OCI-LY7 (cell line): ENCODE results near the gene CLMN. TPM values are rescaled to one million over a fixed set of nuclear protein-coding genes. Genes with fewer than 3 reads are reported as not detected.

Experiments
- BruUV-seq: library from RNA; stranded (reverse); fragments of 400-500 nt; replicated peaks from 2 replicates; lab custom pipeline; 2021; lab: Mats Ljungman, UMichigan
- CTCF ChIA-PET: fragments of 300-600 bp; sonication (Branson Sonifier 250); formaldehyde crosslinking; loops from one replicate; lab custom pipeline; 2022; ENCODE audit warnings: antibody characterized with exemption; ENCODE audit not compliant: unreplicated experiment; lab: Charles Lee
- POLR2A ChIA-PET: fragments of 300-600 bp; sonication (Branson Sonifier 250); formaldehyde crosslinking; loops from one replicate; lab custom pipeline; 2022; ENCODE audit warnings: antibody characterized with exemption; lab: Charles Lee
- DNase-seq: peaks from one replicate; pipeline ENCODE4 v3.0.0-alpha.2; 2015; ENCODE audit warnings: low spot score
- H2AFZ ChIP-seq: fragments of 200-600 bp; sonication (generic), shearing (Covaris generic); 2 replicates; pipeline ENCODE4 v1.6.1; 2014; ENCODE audit warnings: mild to moderate bottlenecking, antibody characterized with exemption, low read length, moderate library complexity
- H3K27ac ChIP-seq: fragments of 200-600 bp; sonication (generic); 2 replicates; pipeline ENCODE4 v1.5.1; 2014; ENCODE audit warnings: mixed run types, low read depth, mild to moderate bottlenecking, moderate library complexity, low read length, inconsistent platforms; ENCODE audit not compliant: poor library complexity, severe bottlenecking
- H3K36me3 ChIP-seq: fragments of 200-600 bp; sonication (generic); 2 replicates; pipeline ENCODE4 v1.6.1; 2014; ENCODE audit warnings: mild to moderate bottlenecking, antibody characterized with exemption, low read length, moderate library complexity, mixed read lengths; ENCODE audit not compliant: insufficient read depth
- H3K4me1 ChIP-seq: fragments of 200-600 bp; sonication (generic); 2 replicates; pipeline ENCODE4 v1.5.1; 2014; ENCODE audit warnings: mild to moderate bottlenecking, low read length; ENCODE audit not compliant: insufficient read depth, poor library complexity, severe bottlenecking
- H3K4me2 ChIP-seq: fragments of 200-600 bp; sonication (generic); 2 replicates; pipeline ENCODE4 v1.6.1; 2014; ENCODE audit warnings: mild to moderate bottlenecking, low read length
- H3K4me3 ChIP-seq: fragments of 200-600 bp; sonication (generic); 2 replicates; pipeline ENCODE4 v1.5.1; 2014; ENCODE audit warnings: mild to moderate bottlenecking, low read depth, low read length; ENCODE audit not compliant: poor library complexity, severe bottlenecking
- H3K79me2 ChIP-seq: fragments of 200-600 bp; sonication (generic); 2 replicates; pipeline ENCODE4 v1.6.1; 2016; ENCODE audit warnings: low read depth, mild to moderate bottlenecking, low read length, moderate library complexity, mixed read lengths; ENCODE audit not compliant: insufficient read depth
- H3K9me2 ChIP-seq: fragments of 200-600 bp; sonication (generic); 2 replicates; pipeline ENCODE4 v1.6.1; 2016; ENCODE audit warnings: mild to moderate bottlenecking, low read length, mixed read lengths; ENCODE audit not compliant: insufficient read depth
- H3K9me3 ChIP-seq: fragments of 200-600 bp; sonication (generic); 2 replicates; pipeline ENCODE4 v1.6.1; 2014; ENCODE audit warnings: mild to moderate bottlenecking, mixed run types, low read length, mixed read lengths
- H4K20me1 ChIP-seq: fragments of 200-600 bp; sonication (generic); 2 replicates; pipeline ENCODE4 v1.6.1; 2014; ENCODE audit warnings: mild to moderate bottlenecking, antibody characterized with exemption, low read length, moderate library complexity, mixed read lengths; ENCODE audit not compliant: insufficient read depth
- CTCF ChIP-seq: fragments of 200-600 bp; sonication (generic); conservative IDR thresholded peaks from 2 replicates; pipeline ENCODE4 v1.5.1; 2014; ENCODE audit warnings: mild to moderate bottlenecking, antibody characterized with exemption, low read length, moderate library complexity, mixed read lengths
- EZH2phosphoT487 ChIP-seq: fragments of 200-600 bp; sonication (generic); IDR thresholded peaks from 2 replicates; pipeline ENCODE4 v1.6.1; 2018; ENCODE audit warnings: low read depth, borderline replicate concordance, mild to moderate bottlenecking, mixed run types, antibody characterized with exemption, low read length, moderate library complexity, mixed read lengths
- intact Hi-C: fragments of 100-400 bp; cut with micrococcal nuclease; formaldehyde crosslinking; loops from one replicate; pipeline ENCODE4 v1.10.0; 2022; ENCODE audit not compliant: unreplicated experiment
- total RNA-seq, 2 experiments: library from RNA; depleted of rRNA in 1 of 2; stranded (reverse); fragments of >200 nt in 1 of 2; shearing (Covaris generic) in 1 of 2; gene quantifications; 2 replicates each; pipeline ENCODE4 v1.2.3, GENCODE V29; 2014 to 2022

The CLMN gene
- total RNA-seq, 2 experiments from 2014 or later: 6.8 to 12.0 TPM

- Histone ChIP-seq H3K9me3 (0 out of 2 replicates have a peak, but pooled peaks cover 3% of the 10 kb centered on the region), H3K4me3 (no peak overlapping the region), H3K4me1 (no peaks in the 10 kb centered on the region), H2AFZ (no peak overlapping the region), H3K79me2 (no peaks in the 10 kb centered on the region), H4K20me1 (no peaks in the 10 kb centered on the region), H3K27ac (no peak overlapping the region), H3K36me3 (no peaks in the 10 kb centered on the region), H3K4me2 (no peak overlapping the region), H3K9me2 (no peaks in the 10 kb centered on the region)
- no peak for DNase-seq
- BruUV-seq: no TSS peak
- ChIA-PET CTCF (no interaction called here), POLR2A (interaction anchor here (0.6 kb wide), 2 partner anchors 185 to 1778 kb away, joined by 3 to 4 read pairs; no protein-coding TSS in a partner anchor)
- TF ChIP-seq CTCF (no peak), EZH2phosphoT487 (no peak)
- intact Hi-C loops: no loop called here
These were observed 18.7 kb upstream of the CLMN start for GRCh38 chr14:95338436-95338835.

GRCh38 chr14:95337041-95337595 lies 17.4 kb upstream of the CLMN start:
- H3K4me2 ChIP-seq: no peak overlapping the region
- DNase-seq: no peak
- ChIA-PET POLR2A (interaction anchor here (1.0 to 2.2 kb wide), 3 partner anchors 9 to 13 kb away, joined by 3 to 5 read pairs (median 5); no protein-coding TSS in a partner anchor), CTCF (no interaction called here)
- no peak overlapping the region for H3K4me3 ChIP-seq
- no peak overlapping the region for H2AFZ ChIP-seq
- no peak overlapping the region for H3K27ac ChIP-seq
- 0 out of 2 replicates have a peak, but pooled peaks cover 3% of the 10 kb centered on the region for H3K9me3 ChIP-seq
- no peaks in the 10 kb centered on the region for H3K36me3 ChIP-seq
- H3K79me2 ChIP-seq: no peaks in the 10 kb centered on the region
- no peaks in the 10 kb centered on the region for H3K4me1 ChIP-seq
- TF ChIP-seq CTCF: no peak
- H4K20me1 ChIP-seq: no peaks in the 10 kb centered on the region
- intact Hi-C loops: no loop called here
- no TSS peak for BruUV-seq
- H3K9me2 ChIP-seq: no peaks in the 10 kb centered on the region

- Histone ChIP-seq H3K4me3 (no peak overlapping the region), H4K20me1 (no peaks in the 10 kb centered on the region), H3K4me1 (no peaks in the 10 kb centered on the region), H3K27ac (no peak overlapping the region), H3K79me2 (no peaks in the 10 kb centered on the region), H3K36me3 (no peaks in the 10 kb centered on the region), H3K4me2 (no peak overlapping the region), H3K9me3 (0 out of 2 replicates have a peak, but pooled peaks cover 3% of the 10 kb centered on the region), H2AFZ (no peak overlapping the region), H3K9me2 (no peaks in the 10 kb centered on the region)
- ChIA-PET POLR2A (interaction anchor here (0.7 to 2.2 kb wide), 4 partner anchors 9 to 133 kb away, joined by 3 to 5 read pairs (median 4); no protein-coding TSS in a partner anchor), CTCF (interaction anchor here (0.6 to 1.1 kb wide), 2 partner anchors 10 to 16 kb away, joined by 3 read pairs; partner anchors contain the start of gene CLMN)
- intact Hi-C loops: no loop called here
- TF ChIP-seq EZH2phosphoT487 (no peak), CTCF (no peak)
- BruUV-seq: no TSS peak
- no peak for DNase-seq
These were observed 16.6 kb upstream of the CLMN start for GRCh38 chr14:95336192-95336760.
